ENCODE results near the gene ERFL. TPM values are rescaled to one million over a fixed set of nuclear protein-coding genes. Genes with fewer than 3 reads are reported as not detected.

The ERFL gene
- total RNA-seq, 1 donor from 2014 or later = not detected

DNA sequence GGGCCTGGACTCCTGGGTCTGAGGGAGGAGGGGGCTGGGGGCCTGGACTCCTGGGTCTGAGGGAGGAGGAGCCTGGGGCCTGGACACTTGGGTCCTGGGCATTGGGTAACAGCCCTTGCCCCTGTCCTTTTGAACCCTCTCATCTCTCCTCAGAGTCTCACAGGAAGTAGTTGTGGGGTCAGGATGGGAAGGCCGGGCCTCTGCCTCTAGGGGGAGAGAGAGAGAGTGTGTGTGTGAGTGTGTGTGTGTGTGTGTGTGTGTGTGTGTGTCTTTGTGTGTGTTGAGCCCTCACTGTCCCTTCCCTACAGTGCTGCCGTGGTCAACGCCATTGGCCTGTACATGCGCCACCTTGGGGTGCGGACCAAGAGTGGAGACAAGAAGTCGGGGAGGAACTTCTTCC, 34.4 kb downstream of the ERFL start:
- intact Hi-C loops (cut with micrococcal nuclease) = no loop called here
- H3K9me3 ChIP-seq (replicated peaks) = no peaks in the 10 kb centered on the region
- no peak for DNase-seq
- H3K4me1 ChIP-seq = no peaks in the 10 kb centered on the region
- H3K27me3 ChIP-seq (ENCODE audit: low read depth) = no peaks in the 10 kb centered on the region
- TF ChIP-seq, protein P1, sequence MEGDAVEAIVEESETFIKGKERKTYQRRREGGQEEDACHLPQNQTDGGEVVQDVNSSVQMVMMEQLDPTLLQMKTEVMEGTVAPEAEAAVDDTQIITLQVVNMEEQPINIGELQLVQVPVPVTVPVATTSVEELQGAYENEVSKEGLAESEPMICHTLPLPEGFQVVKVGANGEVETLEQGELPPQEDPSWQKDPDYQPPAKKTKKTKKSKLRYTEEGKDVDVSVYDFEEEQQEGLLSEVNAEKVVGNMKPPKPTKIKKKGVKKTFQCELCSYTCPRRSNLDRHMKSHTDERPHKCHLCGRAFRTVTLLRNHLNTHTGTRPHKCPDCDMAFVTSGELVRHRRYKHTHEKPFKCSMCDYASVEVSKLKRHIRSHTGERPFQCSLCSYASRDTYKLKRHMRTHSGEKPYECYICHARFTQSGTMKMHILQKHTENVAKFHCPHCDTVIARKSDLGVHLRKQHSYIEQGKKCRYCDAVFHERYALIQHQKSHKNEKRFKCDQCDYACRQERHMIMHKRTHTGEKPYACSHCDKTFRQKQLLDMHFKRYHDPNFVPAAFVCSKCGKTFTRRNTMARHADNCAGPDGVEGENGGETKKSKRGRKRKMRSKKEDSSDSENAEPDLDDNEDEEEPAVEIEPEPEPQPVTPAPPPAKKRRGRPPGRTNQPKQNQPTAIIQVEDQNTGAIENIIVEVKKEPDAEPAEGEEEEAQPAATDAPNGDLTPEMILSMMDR (IDR thresholded peaks at IDR 0.05; ENCODE audit: borderline replicate concordance) = no peak
- H3K4me3 ChIP-seq = no peak overlapping the region
- H3K36me3 ChIP-seq = peaks cover 73% of the 10 kb centered on the region
- H3K27ac ChIP-seq (replicated peaks) = no peak overlapping the region

DNA sequence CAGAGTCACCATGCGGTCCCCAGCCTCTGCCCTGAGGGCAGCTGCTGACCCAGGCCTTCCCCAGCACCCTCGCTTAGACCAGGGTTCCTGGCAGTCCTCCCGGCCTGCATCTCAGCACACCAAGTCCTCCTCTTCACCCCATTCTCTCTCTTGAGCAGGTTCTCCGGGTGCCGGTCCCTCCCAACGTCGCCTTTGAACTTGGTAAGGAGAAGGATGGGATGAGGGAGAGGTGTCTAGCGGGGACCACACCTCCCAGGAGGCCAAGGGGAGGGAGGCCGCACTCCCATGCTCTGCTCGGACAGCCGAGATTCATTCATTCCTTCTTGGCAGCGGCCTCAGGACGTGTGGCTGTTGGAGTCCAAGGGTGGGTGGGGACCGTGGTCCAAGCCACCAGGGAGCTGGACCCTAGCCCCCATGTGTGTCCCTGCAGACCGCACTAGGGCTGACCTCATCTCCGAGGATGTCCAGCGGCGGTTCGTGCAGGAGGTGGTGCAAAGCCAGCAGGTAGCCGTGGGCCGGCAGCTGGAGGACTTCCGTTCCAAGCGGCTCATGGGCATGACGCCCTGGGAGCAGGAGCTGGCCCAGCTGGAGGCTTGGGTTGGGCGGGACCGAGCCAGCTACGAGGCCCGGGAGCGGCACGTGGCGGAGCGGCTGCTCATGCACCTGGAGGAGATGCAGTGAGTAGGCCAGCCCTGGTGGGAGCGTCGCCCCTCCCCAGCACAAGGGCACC, 35.9 kb downstream of the ERFL start:
- H3K27me3 ChIP-seq (ENCODE audit: low read depth) = no peaks in the 10 kb centered on the region
- peaks cover 9% of the 10 kb centered on the region for H3K4me1 ChIP-seq
- H3K27ac ChIP-seq (replicated peaks) = no peak overlapping the region
- H3K4me3 ChIP-seq = no peak overlapping the region
- peaks cover 63% of the 10 kb centered on the region for H3K36me3 ChIP-seq
- intact Hi-C loops (cut with micrococcal nuclease) = no loop called here
- DNase-seq = no peak
- no peaks in the 10 kb centered on the region for H3K9me3 ChIP-seq (replicated peaks)
- TF ChIP-seq, protein P1 (IDR thresholded peaks at IDR 0.05; ENCODE audit: borderline replicate concordance) = no peak

DNA sequence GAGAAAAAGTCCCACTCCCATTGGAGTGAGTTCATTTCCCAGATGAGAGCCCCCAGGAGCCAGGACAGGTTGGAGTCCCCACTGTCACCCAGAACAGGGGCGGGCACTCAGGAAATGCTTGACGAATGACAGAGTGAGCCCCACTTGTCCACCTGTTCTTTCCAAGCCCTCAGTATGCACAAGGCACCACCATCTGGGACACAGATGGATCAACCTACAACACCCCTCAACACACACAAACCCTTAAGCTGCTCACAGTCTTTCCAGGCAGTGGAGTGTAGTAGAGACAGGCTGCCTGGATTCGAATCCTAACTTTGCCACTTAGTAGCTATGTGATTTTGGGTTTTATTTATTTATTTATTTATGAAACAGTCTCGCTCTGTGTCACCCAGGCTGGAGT, 37.3 kb downstream of the ERFL start:
- intact Hi-C loops (cut with micrococcal nuclease) = no loop called here
- no peak for DNase-seq
- no peaks in the 10 kb centered on the region for H3K9me3 ChIP-seq (replicated peaks)
- H3K4me3 ChIP-seq = no peak overlapping the region
- no peaks in the 10 kb centered on the region for H3K27me3 ChIP-seq (ENCODE audit: low read depth)
- TF ChIP-seq, protein P1 (IDR thresholded peaks at IDR 0.05; ENCODE audit: borderline replicate concordance) = no peak
- H3K27ac ChIP-seq (replicated peaks) = no peak overlapping the region
- H3K4me1 ChIP-seq = peaks cover 23% of the 10 kb centered on the region
- peaks cover 54% of the 10 kb centered on the region for H3K36me3 ChIP-seq

DNA sequence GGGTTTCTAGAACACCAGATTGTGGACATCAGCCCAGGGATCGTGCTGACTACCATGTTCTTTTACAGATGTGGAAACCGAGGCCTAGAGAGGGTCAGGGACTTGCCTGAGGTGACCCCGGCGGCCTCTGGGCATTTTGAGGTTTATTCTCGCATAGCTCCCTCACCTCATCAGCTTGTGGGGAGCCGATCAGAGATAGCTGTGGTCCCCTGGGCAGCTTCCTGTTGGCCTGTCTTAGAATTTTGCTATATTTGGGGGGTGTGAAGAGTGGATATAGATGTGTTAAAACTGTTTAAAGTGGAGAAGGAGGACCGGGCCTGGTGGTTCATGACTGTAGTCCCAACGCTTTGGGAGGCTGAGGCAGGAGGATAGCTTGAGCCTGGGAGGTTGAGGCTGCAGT, 38.4 kb downstream of the ERFL start:
- no peak for DNase-seq
- no peak overlapping the region for H3K4me3 ChIP-seq
- intact Hi-C loops (cut with micrococcal nuclease) = no loop called here
- H3K27ac ChIP-seq (replicated peaks) = no peak overlapping the region
- peaks cover 43% of the 10 kb centered on the region for H3K36me3 ChIP-seq
- H3K27me3 ChIP-seq (ENCODE audit: low read depth) = no peaks in the 10 kb centered on the region
- TF ChIP-seq, protein P1 (IDR thresholded peaks at IDR 0.05; ENCODE audit: borderline replicate concordance) = no peak
- no peaks in the 10 kb centered on the region for H3K9me3 ChIP-seq (replicated peaks)
- H3K4me1 ChIP-seq = peaks cover 33% of the 10 kb centered on the region

DNA sequence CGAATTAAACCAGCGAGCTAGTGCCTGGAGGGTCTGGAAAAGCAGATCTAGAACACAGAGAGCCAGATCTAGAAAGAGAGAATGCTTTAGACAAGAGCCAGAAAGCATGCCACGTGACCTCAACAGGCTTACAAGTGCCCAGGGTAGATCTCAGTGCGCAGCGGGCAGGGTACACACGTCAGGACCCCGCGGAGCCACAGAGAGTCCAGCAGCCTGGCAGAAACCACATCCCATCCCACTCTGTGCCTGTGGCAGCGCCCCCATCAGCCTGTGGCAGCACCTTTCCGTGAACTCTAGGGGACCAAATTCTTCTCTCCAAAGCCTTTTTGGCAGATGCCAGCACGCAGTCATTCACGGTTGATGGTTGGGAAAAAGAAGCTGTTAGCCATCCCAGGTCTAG, 39.3 kb downstream of the ERFL start:
- TF ChIP-seq, protein P1 (IDR thresholded peaks at IDR 0.05; ENCODE audit: borderline replicate concordance) = no peak
- no peak for DNase-seq
- H3K27me3 ChIP-seq (ENCODE audit: low read depth) = no peaks in the 10 kb centered on the region
- H3K9me3 ChIP-seq (replicated peaks) = no peaks in the 10 kb centered on the region
- H3K4me3 ChIP-seq = no peak overlapping the region
- H3K4me1 ChIP-seq = peaks cover 41% of the 10 kb centered on the region
- peaks cover 36% of the 10 kb centered on the region for H3K36me3 ChIP-seq
- intact Hi-C loops (cut with micrococcal nuclease) = no loop called here
- H3K27ac ChIP-seq (replicated peaks) = no peak overlapping the region
